ENCODE results near the gene PDE5A. TPM values are rescaled to one million over a fixed set of nuclear protein-coding genes. Genes with fewer than 3 reads are reported as not detected.
"Not testable (repeated sequence)": the region's sequence is repeated elsewhere in the genome, so short reads cannot be mapped to it uniquely, and the experiment has no call there.

PDE5A gene
- total RNA-seq: 49.1 TPM

DNA sequence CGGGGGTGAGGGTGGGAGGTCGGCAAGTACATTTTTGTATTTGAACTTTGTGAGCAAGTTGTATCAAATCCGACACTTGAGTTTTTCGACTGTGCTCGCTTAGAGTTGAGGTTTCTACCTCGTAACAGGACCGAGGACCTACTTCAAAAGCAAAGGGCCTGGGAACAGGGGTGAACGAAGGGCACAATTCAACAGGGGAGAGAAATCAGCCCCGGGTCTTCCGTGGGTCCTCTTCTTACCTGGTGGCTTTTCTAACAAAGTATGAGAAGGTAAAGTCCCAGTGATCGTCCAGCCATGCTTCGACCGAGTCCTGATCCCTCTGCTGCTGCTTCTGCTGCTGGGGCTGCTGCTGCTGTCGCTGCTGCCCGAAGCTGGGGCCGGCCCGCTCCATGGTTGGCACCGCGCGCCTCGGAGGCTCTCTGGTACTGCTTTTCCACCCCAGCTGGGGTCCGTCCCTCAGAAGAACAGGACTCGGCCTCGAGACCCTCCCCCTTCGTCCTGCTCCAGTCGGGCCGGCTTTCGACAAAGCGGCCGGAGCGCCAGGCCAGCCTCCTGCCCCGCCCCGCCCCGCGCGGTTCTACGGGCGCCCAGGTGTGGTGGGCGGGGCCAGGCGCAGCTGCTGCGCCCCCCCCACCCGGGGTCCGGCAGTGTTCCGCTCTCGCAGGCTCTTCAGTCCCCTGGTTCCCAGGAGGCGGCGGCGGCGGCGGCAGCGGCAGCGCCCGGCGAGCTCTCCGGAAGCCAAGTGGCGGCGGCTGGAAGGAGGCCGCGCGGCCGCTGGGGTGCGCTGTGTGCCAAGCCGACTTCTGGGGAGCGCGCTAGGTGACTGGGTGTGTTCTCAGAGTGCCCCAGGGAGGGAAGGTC is at the start of gene PDE5A:
Gene PDE5A, minus strand, starts transcription at position 524 of the 861 bp plus-strand sequence. Its CDS starts 133 bp downstream, at position 391.
- DNase-seq: peak; percentile 90

DNA sequence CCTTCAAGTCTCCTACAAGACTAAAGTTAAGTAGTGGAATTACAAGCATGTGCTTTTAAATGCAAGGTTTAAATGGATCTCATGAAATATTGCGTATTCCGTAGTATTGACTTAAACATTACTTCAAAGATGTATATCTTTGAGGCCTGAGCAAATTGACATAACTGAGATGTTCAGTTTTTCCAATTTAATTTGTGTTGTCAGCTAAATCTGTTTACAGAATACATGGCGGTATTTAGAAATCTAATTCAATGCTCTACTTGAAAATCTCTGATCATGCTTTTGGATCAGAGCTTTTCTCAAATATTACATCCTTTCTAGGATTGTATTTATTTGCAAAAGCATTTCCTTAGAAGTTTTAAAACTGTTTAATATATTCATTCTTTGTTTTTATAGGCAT is 47.5 kb upstream of the PDE5A start:
- DNase-seq: no peak

DNA sequence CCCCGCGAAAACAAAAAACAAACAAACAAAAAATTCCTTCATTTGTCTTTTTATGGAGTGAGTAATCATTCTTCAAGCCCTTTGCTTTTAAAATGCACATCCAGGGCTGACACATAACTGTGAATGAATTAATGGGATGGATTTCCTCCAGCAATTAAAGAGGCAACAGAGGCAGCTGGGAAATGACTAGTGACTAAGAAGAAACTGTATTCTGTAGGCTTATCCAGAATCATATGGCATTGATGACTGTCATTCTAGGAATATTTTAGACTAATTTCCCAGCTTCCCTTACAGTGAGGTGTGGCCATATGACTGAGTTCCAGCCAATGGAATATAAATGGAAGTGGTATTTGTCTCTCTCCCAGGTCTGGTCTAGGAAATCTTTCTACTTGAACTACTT is 46.8 kb upstream of the PDE5A start:
- DNase-seq: no peak

DNA sequence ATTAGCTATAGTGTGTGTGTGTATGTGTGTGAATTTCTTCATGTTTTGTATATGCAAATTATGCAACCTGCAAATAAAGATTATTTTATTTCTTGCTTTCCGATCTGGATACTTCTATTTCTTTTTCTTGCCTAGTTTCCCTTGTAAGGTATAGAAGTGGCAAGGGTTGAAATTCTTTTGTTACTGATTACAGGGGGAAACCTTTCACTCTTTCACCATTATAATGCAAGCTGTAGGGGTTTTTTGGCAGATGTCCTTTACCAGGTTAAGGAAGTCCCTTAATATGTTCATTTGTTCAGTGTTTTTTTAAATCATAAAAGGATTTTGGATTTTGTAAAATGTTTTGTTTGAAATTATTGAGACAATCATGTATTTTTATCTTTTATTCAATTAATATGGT is 44.3 kb upstream of the PDE5A start:
- no peak for DNase-seq

DNA sequence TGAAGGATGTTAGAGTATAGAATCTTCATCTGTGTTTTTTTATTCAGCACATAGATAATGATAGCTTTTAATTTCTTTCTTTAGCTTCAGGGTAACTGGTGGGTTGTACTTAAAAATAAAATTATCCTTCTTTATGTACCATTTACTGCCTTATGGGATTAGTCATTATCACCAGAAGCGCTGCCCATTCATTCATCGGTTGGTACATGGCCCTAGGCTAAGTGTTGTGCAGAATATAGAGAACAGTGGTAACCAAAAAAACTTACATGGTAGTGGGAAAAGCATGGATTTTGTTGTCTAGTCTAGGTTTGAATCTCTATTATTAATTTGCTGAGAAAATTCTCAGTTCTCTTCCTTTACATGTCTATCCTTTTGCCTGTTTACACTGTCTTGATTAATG is 43.5 kb upstream of the PDE5A start:
- no peak for DNase-seq

DNA sequence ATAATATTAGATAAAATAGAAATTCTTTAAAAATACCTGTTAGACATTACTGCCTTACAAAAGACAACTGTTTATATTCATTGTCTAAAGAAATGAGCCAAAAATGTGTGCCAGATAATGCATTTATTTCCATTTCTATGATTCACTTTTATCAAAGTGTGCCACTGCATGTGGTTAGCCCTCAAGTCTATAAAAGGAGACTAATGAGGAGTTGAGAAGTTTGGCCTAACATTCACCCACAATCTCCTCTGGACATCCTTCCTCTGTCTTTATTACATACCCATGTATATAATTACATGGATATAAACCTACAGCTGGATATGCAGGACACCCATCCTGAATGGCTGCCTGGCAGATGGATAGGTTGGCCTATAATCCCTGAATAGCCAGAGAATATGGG is 42.6 kb upstream of the PDE5A start:
- DNase-seq: no peak

DNA sequence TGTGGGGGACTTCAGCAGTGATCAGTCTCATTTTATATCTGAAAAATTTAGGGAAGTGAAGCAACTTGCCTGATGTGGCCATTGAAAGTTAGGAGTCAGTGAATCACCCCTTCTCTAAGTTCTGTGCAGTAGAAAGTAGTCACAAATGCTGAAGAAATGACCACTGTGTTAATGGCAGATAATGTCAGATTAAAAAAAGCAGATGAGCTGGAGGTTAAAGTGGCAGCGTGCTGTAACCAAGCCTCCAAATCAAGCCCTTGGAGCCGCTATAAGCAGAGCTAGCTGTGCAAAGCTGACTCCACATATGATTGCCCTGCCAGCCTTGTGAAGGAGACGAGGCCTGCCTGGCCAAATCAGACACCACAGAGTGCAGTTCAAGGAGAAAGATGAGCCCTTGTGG is 39.2 kb upstream of the PDE5A start:
- no peak for DNase-seq

DNA sequence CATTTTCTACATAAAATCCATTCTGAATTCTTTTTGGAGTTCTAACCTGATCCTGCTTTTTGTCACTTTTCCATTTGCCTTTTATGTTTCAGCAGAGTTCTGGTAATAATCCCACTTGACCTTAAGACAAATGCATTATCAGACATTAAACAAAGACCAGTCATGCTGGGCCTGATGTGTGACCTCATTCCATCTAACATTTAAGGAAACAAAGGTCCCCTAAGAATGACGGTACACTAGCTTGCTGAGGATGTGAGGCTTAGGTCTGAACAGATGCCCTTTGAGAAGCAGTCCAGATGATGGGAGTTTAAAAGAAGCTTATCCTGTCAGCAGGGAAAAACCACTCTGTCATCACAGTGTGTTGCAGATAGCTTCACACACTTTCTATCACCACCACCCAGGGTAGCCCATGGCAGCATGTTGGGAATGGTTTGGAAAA is 38.1 kb upstream of the PDE5A start:
- DNase-seq: no peak

DNA sequence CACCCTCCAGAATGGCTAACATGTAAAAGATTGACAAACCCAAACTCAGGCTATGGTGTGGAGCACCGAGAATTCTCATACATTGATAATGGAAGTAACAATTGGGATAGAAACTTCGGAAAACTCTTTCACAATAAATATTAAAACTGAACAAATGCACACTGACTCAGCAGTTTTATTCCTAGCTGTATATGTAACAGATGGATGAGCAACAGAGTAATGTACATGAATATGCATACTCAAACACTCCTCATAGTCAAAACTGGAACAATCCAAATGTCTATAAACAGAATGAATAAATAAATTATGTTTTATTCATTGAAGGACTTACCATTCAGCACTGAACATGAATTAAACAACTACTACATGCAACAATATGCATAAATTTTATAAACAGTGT is 37.1 kb upstream of the PDE5A start:
- no peak for DNase-seq

DNA sequence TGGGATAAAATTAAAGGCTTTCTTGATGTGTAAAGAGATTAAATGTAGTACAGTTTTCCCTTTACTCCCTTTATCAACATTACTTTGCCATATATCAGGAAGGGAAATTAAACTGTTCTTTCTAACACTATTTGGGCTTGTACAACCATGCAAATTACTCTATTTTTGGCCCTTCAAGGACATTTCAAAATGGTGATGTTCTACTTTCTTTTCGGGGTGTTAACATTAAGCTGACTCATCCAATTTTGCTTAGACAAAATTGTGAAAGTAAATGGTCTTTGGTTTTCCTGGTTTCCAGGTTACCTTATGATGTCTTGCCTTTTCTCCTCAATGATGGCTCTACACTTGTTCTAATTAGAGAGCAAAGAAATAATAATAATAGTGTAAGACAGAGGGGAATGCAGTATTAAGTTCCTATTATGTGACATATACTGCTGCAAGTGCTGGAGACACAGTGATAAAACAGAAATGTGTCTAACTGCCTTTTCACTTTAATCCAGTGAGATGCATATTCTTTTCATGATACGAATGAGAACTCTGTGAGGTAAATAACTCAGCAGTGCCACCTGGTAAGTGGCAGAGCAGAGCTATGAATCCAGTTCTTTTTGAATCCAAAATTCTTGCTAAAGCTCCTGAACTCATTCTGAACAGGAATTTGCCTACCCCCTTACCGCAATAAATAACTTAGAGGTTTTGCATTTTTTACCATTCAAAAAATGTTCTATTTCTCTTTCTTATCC is 35.7 kb upstream of the PDE5A start:
- DNase-seq: no peak

DNA sequence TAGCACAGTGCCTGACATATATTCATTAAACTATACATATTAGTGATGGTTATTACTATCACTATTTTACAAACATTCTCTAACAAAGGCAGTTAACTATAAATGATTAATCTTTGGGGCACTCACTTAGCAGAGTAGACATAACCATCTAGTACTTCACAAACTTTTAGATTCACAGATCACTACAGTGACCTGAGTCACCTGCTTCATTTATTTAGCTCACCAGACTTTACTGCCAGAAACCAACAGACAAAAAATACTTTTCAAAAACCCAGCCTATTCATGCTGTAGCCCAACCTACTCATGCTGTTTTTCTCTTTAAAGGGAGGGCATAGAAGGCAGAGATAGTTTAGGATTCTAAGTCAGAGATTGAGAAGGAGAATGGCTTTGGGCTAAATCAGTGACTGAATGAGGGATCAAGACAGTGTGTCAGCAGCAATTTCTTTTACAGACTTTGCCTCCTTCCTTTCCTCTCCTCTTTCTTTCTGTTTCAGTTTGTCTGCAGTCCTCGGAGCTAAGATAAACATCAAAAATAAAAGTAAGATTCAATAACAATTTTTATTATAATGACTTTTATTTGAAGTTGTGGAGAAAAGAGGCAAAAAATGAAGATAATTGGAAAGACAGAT is 34.7 kb upstream of the PDE5A start:
- DNase-seq: no peak

DNA sequence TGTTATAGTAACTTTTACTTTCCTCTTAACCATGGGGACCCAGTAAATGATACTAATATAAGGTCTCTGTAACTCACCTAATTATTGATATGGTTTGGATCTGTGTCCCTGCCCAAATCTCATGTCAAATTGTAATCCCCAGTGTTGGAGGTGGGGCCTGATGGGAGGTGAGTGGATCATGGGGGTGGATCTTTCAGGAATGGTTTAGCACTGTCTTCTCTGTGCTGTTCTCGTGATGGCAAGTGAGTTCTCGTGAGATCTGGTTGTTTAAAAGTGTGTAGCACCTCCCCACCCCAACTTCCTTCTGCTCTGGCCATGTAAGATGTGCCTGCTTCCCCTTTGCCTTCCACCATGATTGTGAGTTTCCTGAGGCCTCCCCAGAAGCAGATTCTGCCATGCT is 34.0 kb upstream of the PDE5A start:
- not testable (repeated sequence) for DNase-seq

DNA sequence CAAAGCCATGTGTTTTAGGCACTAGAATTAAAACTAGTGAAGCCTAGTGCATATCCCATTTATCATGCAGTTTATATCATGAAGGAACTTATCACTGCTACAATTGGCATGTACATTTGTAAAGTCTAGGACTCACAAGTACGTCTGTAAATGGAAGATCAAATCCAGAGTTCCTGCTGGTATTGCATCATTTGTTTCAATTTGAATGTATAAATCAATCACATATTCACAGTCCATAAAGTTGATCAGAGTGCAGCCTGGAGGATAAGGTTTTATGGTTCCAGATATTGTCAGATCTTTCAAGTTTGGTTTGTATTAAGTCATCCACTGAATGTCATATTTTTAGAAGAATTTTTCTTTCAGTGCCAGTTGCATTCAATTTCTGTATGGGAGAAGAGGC is 32.6 kb upstream of the PDE5A start:
- DNase-seq: no peak

DNA sequence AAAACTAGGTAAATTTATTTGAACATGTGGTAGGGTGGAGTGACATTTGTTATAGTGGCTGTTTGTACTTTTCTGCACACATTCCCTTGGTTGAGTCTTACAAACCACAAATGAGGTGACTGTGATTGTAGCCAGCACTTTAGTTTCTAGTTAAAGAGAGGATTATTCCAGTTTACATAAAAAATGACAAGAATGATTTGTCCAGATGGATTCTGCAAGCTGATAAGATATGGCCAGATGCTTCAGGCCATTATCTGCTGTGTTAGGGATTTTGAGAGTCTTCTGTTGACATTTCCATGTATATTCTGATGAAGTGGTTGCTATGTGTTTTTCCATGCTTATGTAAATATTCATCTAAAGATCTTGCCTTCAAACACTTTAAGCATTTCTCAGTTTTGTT is 31.0 kb upstream of the PDE5A start:
- no peak for DNase-seq

DNA sequence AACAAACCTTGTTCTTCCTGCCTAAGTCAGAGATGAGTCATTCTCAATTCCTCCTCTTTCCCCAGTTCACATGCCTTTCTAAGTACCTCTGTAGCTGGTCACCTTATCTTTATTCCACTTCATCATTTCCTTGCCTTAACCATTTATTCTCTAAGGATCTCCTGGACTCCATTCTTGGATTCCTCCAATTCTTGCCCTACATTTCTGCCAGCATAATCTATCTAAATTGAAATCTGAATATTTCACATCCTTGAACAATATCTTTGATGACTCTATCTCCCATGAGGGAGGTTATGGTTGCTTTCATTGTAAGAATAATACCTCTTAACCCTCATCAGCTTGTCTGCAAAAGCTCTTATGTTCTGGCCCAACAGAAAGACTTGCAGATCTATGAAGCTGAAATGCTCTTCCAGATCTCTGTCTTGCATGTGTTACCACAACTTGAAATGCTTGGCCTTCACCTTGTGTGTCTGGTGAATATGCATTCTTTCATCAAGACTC is 28.6 kb upstream of the PDE5A start:
- no peak for DNase-seq

DNA sequence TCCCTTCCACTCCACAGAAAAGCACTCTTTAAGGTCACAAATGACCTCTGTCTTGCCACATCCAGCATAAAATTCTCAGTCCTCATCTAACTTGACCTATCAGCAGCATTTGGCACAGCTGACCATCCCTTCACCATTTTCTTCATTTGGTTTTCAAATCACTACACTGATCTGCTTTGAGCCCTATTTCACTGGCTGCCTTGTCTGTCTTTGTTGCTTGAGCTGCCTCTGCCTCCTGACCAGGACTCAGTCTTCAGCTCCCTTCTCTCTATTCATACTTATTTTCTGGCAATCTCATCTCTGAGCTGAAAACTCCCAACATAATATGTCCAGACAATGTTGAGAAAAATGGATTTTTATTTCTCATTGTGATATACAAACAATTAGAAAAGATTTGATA is 27.7 kb upstream of the PDE5A start:
- DNase-seq: no peak

DNA sequence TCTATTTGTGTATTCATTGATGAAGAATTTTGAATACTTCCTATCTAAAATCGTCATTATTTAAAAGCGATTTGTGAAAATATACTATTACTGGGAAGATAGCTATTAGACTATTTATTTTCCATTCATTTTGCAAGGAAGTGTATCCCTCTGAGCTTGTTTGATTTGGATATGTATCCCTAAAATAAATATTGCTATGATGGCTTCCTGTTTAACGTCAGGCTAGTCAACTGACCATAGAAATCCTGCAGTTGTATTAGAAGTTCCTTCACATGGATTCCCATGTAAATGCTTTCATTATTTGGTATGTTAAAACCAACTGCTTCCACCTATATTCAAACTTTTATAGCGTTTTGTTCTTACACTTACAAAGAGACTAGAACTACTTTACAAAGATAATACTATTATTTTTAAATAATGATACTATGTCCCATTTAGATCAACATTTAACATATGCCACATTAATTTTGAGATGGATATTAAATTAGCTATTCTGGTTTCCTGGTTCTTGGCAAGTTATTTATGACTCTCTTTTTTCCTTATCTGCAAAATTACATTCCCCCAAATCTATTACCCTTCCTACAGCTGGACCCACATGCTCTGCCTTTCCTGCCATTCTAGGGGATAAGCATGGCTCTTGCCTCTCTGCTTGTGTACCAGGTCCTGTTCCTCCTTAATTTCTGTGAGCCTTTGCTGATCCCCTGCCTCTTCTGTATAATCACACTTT is 26.7 kb upstream of the PDE5A start:
- no peak for DNase-seq

DNA sequence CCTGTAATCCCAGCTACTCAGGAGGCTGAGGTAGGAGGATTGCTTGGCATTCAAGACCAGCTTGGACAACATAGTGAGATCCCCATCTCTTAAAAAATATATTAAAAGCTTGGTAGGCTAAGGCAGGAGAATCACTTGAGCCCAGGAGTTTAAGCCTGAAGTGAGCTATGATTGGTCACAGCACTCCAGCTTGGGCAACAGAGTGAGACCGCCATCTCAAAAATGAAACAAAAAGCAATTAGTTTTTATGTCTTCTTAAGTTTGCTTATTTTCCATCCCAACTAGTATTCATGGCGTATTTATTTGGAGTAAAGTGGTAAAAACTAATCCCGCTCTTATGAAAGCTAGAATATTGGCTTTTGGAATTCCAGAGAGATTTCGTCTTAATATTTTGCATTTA is 25.4 kb upstream of the PDE5A start:
- DNase-seq: no peak

DNA sequence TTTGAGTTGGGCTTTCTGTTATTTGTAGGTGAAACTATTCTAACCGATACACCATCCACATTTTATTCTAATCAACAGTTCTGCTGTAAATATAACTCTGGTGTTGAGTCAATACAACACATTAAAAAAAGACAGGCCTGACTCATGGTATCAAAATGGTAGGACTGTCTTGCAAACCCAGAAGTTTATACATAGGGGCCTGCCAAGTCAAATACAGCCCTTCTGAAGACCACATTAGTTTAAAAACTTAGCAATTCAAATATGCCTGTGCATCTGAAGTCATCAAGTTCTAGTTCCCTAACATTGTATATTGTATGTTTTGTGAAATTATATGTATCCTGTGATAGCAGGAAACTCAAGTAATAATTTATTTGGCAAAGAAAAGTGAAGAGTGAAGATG is 24.4 kb upstream of the PDE5A start:
- no peak for DNase-seq

DNA sequence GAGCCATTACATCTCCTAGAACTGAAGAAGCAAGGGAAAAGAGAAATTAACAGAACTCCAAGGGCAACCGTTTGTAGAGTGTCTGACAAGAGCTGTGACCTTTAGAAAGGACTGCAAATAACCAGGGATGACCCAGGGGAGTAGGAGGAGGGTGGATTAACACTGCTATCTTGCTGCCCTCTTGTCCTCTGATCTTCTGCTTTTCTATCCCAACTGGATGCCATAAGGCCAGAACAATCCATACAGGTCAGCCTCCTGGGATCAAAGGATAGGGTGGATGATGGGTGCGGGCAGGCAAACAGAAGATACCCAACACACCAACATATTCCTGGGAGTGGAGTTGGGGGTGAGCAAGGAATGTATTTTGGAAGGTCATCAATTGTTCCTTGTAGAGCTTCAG is 19.8 kb upstream of the PDE5A start:
- DNase-seq: no peak

DNA sequence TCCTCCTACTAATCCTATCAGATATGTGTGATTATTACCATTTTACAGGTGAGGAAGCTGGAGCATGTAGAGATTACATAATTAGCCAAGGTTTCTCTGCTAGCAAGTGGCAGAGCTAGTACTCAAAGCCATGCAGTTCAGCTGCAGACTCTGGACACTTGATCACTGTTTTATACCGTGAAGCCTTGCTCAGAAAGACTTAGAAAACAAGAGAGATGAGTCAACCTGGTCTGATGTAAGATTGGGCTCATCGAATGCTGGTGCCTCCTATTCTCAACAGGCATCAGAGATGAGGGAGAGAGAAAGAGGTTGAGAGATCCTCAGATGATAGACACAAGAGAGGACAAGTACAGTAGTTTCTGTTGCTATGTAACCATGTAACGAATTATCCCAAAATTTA is 19.0 kb upstream of the PDE5A start:
- DNase-seq: no peak

DNA sequence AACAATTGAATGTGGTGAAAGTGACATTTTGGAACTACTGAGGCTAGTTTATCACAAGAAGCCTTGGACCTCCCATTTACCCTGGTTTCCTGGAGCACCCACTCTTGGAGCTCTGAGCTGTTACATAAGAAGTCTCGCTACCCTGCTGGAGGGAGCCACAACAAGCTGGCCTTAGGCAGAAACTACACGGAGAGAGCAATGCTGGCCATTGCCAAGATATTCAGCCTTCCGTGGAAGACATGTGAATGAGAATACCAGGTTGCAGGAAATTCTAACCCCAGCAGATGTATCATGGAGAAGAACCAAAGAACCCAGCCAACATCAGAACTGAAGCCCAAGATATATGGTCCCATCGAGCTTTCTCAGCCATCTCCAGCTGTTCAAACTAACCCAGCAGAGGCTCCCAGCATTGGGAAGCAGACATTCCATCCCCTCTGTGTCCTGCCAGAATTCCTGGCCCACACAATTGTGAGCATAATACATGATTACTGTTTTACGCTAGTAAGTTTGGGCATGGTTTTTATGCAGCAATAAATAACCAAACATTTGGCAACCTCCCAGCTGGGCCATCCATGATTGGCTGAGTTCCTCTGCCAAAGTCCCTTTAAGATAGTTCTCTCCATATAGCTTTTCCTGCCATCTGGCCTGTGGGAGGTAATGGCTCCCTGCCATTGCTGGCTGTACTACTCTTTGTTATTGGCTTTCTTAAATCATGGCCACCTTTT is 17.9 kb upstream of the PDE5A start:
- peak; percentile 72 for DNase-seq

Data from tongue (tissue), 2 donors.